Transverse colon (tissue), 4 donors: ENCODE results near the gene STK10. TPM values are rescaled to one million over a fixed set of nuclear protein-coding genes. Genes with fewer than 3 reads are reported as not detected.

Source experiments
- DNase-seq: peaks from one replicate; pipeline ENCODE4 v3.0.0-alpha.2; 2019
- H3K27ac ChIP-seq, 4 donors: fragments of 200-600 bp; sonication (generic); 2 replicates each; pipeline ENCODE4 v1.5.1; 2016 to 2018; ENCODE audit warnings: inconsistent platforms in 4 of 4
- H3K27me3 ChIP-seq: fragments of 200-600 bp; sonication (generic); 2 replicates; pipeline ENCODE4 v1.5.1; 2017; ENCODE audit warnings: inconsistent platforms
- H3K36me3 ChIP-seq, 4 donors: fragments of 200-600 bp; sonication (generic); 2 replicates each; pipeline ENCODE4 v1.5.1; 2017 to 2019; ENCODE audit warnings: inconsistent platforms in 4 of 4
- H3K4me1 ChIP-seq, 4 donors: fragments of 200-600 bp; sonication (generic); 2 replicates each; pipeline ENCODE4 v1.5.1; 2017 to 2020; ENCODE audit warnings: inconsistent platforms in 4 of 4
- H3K4me3 ChIP-seq, 4 donors: fragments of 200-600 bp; sonication (generic); 1 replicate in 1 of 4; 2 replicates in 3 of 4; pipeline versions ENCODE4 v1.5.1 to v1.6.1; 2017 to 2019; ENCODE audit warnings: inconsistent platforms in 4 of 4
- H3K9me3 ChIP-seq, 2 donors: fragments of 200-600 bp; sonication (generic); 2 replicates each; pipeline ENCODE4 v1.5.1; 2017 to 2019; ENCODE audit warnings: inconsistent platforms in 2 of 2
- CTCF ChIP-seq, 5 experiments: fragments of 200-600 bp in 3 of 5; fragments of 450-650 bp in 2 of 5; sonication (generic) in 3 of 5; IDR thresholded peaks; 1 replicate in 2 of 5; 2 replicates in 3 of 5; pipeline ENCODE4 v1.5.1; 2016 to 2017; ENCODE audit warnings: antibody characterized with exemption in 5 of 5, inconsistent platforms in 3 of 5, mild to moderate bottlenecking in 2 of 5, moderate library complexity in 1 of 5
- EP300 ChIP-seq: sonication (generic); formaldehyde crosslinking; IDR thresholded peaks from one replicate; pipeline ENCODE4 v1.6.1; 2017; ENCODE audit warnings: antibody characterized with exemption, low read depth
- POLR2A ChIP-seq: fragments of 450-650 bp; IDR thresholded peaks from one replicate; pipeline ENCODE4 v1.6.1; 2016; ENCODE audit warnings: antibody characterized with exemption, mild to moderate bottlenecking, moderate library complexity
- POLR2AphosphoS5 ChIP-seq, 3 donors: sonication (generic); formaldehyde crosslinking; IDR thresholded peaks; one replicate each; pipeline ENCODE4 v1.6.1; 2016; ENCODE audit warnings: antibody characterized with exemption in 3 of 3
- WGBS, 2 donors: methylation state at CpG; one replicate each; pipeline ENCODE4 v1.1.5; 2018; ENCODE audit warnings: low coverage in 1 of 2; 5-methylcytosine and 5-hydroxymethylcytosine counted together
- in situ Hi-C, 4 donors: fragments of 200-750 bp; cut with MboI; loops; one replicate each; pipeline versions ENCODE4 v1.15.0 to v1.15.1; 2017; ENCODE audit warnings: low sequenced_read_pairs in 3 of 4, low pct_ligation_motif_present in 1 of 4, low pct_unique_long_range_greater_than_20kb in 1 of 4
- intact Hi-C: fragments of 100-400 bp; cut with DNase I; formaldehyde crosslinking; loops from one replicate; pipeline ENCODE4 v1.15.1; 2023; ENCODE audit warnings: low total_unique reads
- total RNA-seq, 4 donors: library from RNA; depleted of rRNA; stranded (reverse); fragments of >200 nt; gene quantifications; one replicate each; pipeline ENCODE4 v1.1.0, GENCODE V29; 2016

STK10 gene
- total RNA-seq, 4 donors from 2014 or later = 21.2 to 207 (median 49.3) TPM

GRCh38 chr5:172101547-172102217 is 86.3 kb downstream of the STK10 start:
- no peaks in the 10 kb centered on the region for H3K27me3 ChIP-seq
- H3K4me1 ChIP-seq = peaks cover 4 to 17% (median 11%) of the 10 kb centered on the region in 4 donors
- H3K4me3 ChIP-seq = no peak overlapping the region
- no peak for DNase-seq
- H3K9me3 ChIP-seq = no peaks in the 10 kb centered on the region
- H3K36me3 ChIP-seq = no peaks in the 10 kb centered on the region
- in situ Hi-C loops (loop anchor here in 3 of 4 donors (10.0 to 25.0 kb wide), 3 partner anchors 183 to 193 kb away; partner anchors contain the start of gene UBTD2 (in 2 of the 3)), intact Hi-C loops (no loop called here)
- TF ChIP-seq CTCF (IDR thresholded peaks at IDR 0.05) (no peak), POLR2AphosphoS5 (IDR thresholded peaks at IDR 0.05) (no peak), POLR2A (no peak), EP300 (no peak)
- H3K27ac ChIP-seq = no peak overlapping the region
- 95 to 100% methylated on average over 6 to 14 of the region's 14 CpGs for WGBS, 2 donors

- no peak overlapping the region for H3K4me3 ChIP-seq
- intact Hi-C loops = no loop called here
- in situ Hi-C loops = no loop called here
- 100% methylated on average over 1 to 4 of the region's 4 CpGs for WGBS, 2 donors
- H3K27ac ChIP-seq = no peak overlapping the region
- TF ChIP-seq EP300 = no peak
- no peak for TF ChIP-seq POLR2A
- no peak for TF ChIP-seq POLR2AphosphoS5 (IDR thresholded peaks at IDR 0.05)
- no peak for TF ChIP-seq CTCF (IDR thresholded peaks at IDR 0.05)
- no peaks in the 10 kb centered on the region for H3K27me3 ChIP-seq
- DNase-seq = no peak
- H3K4me1 ChIP-seq = peaks cover 4 to 18% (median 9%) of the 10 kb centered on the region in 4 donors
- H3K36me3 ChIP-seq = no peaks in the 10 kb centered on the region
- H3K9me3 ChIP-seq = no peaks in the 10 kb centered on the region
Observed at GRCh38 chr5:172098883-172099282, 89.1 kb downstream of the STK10 start.

GRCh38 chr5:172098046-172098445 is 90.0 kb downstream of the STK10 start:
- in situ Hi-C loops (no loop called here), intact Hi-C loops (no loop called here)
- 70 to 77% methylated on average over 6 of the region's 6 CpGs for WGBS, 2 donors
- Histone ChIP-seq H3K9me3 (no peaks in the 10 kb centered on the region), H3K27me3 (no peaks in the 10 kb centered on the region), H3K36me3 (no peaks in the 10 kb centered on the region), H3K27ac (no peak overlapping the region), H3K4me3 (no peak overlapping the region), H3K4me1 (peaks cover 2 to 14% (median 5%) of the 10 kb centered on the region in 4 donors)
- DNase-seq = no peak
- TF ChIP-seq POLR2AphosphoS5 (IDR thresholded peaks at IDR 0.05) (no peak), POLR2A (no peak), CTCF (IDR thresholded peaks at IDR 0.05) (no peak)

- no peak overlapping the region for H3K27ac ChIP-seq
- intact Hi-C loops = no loop called here
- 73 to 84% methylated on average over 3 to 14 of the region's 14 CpGs for WGBS, 2 donors
- H3K4me3 ChIP-seq = no peak overlapping the region
- in situ Hi-C loops = no loop called here
- no peaks in the 10 kb centered on the region for H3K36me3 ChIP-seq
- no peaks in the 10 kb centered on the region for H3K9me3 ChIP-seq
- peaks cover 0 to 8% (median 0%) of the 10 kb centered on the region in 4 donors for H3K4me1 ChIP-seq
- no peak for DNase-seq
- no peaks in the 10 kb centered on the region for H3K27me3 ChIP-seq
- peak in 1 of 3 donors; percentile 13 for TF ChIP-seq POLR2AphosphoS5 (IDR thresholded peaks at IDR 0.05)
- TF ChIP-seq POLR2A = no peak
- TF ChIP-seq CTCF (IDR thresholded peaks at IDR 0.05) = no peak
- no peak for TF ChIP-seq EP300
Observed at GRCh38 chr5:172097356-172097755, 90.7 kb downstream of the STK10 start.
